Endodermal cell (in vitro differentiated cells): ENCODE results near the gene SLC27A6. TPM values are rescaled to one million over a fixed set of nuclear protein-coding genes. Genes with fewer than 3 reads are reported as not detected.
A peak's percentile ranks its signal among the peaks of the same experiment; 100 is the strongest.

Source experiments
- DNase-seq: peaks from one replicate; pipeline ENCODE4 v3.0.0-alpha.2; 2017
- H3K27ac ChIP-seq: 2 replicates; pipeline ENCODE4 v1.5.1; 2013; ENCODE audit warnings: mild to moderate bottlenecking, low read depth, low read length, moderate library complexity
- H3K27me3 ChIP-seq: 2 replicates; pipeline ENCODE4 v1.6.1; 2013; ENCODE audit warnings: mild to moderate bottlenecking, low read length, moderate library complexity; ENCODE audit not compliant: insufficient read depth, control insufficient read depth, poor library complexity, severe bottlenecking
- H3K36me3 ChIP-seq: 2 replicates; pipeline ENCODE4 v1.7.0; 2013; ENCODE audit warnings: mild to moderate bottlenecking, low read length, moderate library complexity; ENCODE audit not compliant: control insufficient read depth, insufficient read depth
- H3K4me1 ChIP-seq: one replicate; pipeline ENCODE4 v1.7.0; 2013; ENCODE audit warnings: low read length; ENCODE audit not compliant: control insufficient read depth, insufficient read depth
- H3K4me3 ChIP-seq: 2 replicates; pipeline ENCODE4 v1.5.1; 2013; ENCODE audit warnings: mild to moderate bottlenecking, low read length, moderate library complexity
- H3K9ac ChIP-seq: 2 replicates; pipeline ENCODE4 v1.6.1; 2013; ENCODE audit warnings: mild to moderate bottlenecking, low read length, moderate library complexity; ENCODE audit not compliant: poor library complexity, severe bottlenecking; ENCODE audit errors: extremely low read depth
- H3K9me3 ChIP-seq: 2 replicates; pipeline ENCODE4 v1.6.1; 2013; ENCODE audit warnings: mild to moderate bottlenecking, low read length, moderate library complexity; ENCODE audit not compliant: control insufficient read depth
- H3K27ac Mint-ChIP-seq: 2 replicates; pipeline ENCODE4 v1.8.0; 2020; ENCODE audit warnings: mixed read lengths
- H3K27me3 Mint-ChIP-seq: 2 replicates; pipeline ENCODE4 v1.8.0; 2021; ENCODE audit warnings: mild to moderate bottlenecking, mixed read lengths; ENCODE audit not compliant: insufficient read depth
- H3K36me3 Mint-ChIP-seq: 2 replicates; pipeline ENCODE4 v1.8.0; 2020; ENCODE audit warnings: low read depth, mixed read lengths
- H3K4me1 Mint-ChIP-seq: 2 replicates; pipeline ENCODE4 v1.8.0; 2020; ENCODE audit warnings: mixed read lengths
- H3K4me3 Mint-ChIP-seq: 2 replicates; pipeline ENCODE4 v1.8.0; 2020; ENCODE audit warnings: mild to moderate bottlenecking, moderate library complexity, mixed read lengths
- H3K9me3 Mint-ChIP-seq: 2 replicates; pipeline ENCODE4 v1.8.0; 2020; ENCODE audit warnings: mild to moderate bottlenecking, mixed read lengths
- CTCF ChIP-seq: fragments of 200-600 bp; sonication (generic); conservative IDR thresholded peaks from 2 replicates; pipeline ENCODE4 v1.5.0; 2021; ENCODE audit warnings: antibody characterized with exemption, mild to moderate bottlenecking
- WGBS, 2 experiments: methylation state at CpG; one replicate each; pipeline versions ENCODE4 v1.1.5 to v1.1.7; 2013; ENCODE audit warnings: missing lambda C conversion rate in 2 of 2, mixed read lengths in 1 of 2; ENCODE audit not compliant: insufficient coverage in 1 of 2, insufficient read length in 1 of 2; 5-methylcytosine and 5-hydroxymethylcytosine counted together
- long read RNA-seq, 4 experiments: library from polyadenylated mRNA in 2 of 4; library from RNA in 1 of 4; library from capped mRNA in 1 of 4; stranded (forward) in 3 of 4; unstranded in 1 of 4; transcript quantifications; one replicate each; pipeline ENCODE4 v2.0.0, GENCODE V29; 2020 to 2021; ENCODE audit warnings: inconsistent platforms in 1 of 4
- polyA plus RNA-seq, 2 experiments: library from polyadenylated mRNA; stranded (reverse); fragments of 50-300 nt; gene quantifications; one replicate each; pipeline ENCODE4 v1.2.3, GENCODE V29; 2013
- total RNA-seq, 2 donors: library from RNA; stranded (reverse); fragmentation: NEBNext Ultra II Directional in 1 of 2; extraction: Animal tissue kit (Norgen Biotek cat#: 25700) in 1 of 2; gene quantifications; 2 replicates in 1 of 2; 3 replicates in 1 of 2; pipeline ENCODE4 v1.2.1, GENCODE V29; 2021

SLC27A6 gene
- 1 to 10 TPM; 3.3 to 7.2 TPM for total RNA-seq
- 0.28 TPM for polyA plus RNA-seq (2013, experiment 1 of 2)
- 0.46 TPM for polyA plus RNA-seq (2013, experiment 2 of 2)
- long read RNA-seq, experiment 1, result 0 reads
- long read RNA-seq, experiment 2, transcript SLC27A6-201 (10 exons, 3,219 nt), result major isoform, 8 of 14 reads
- long read RNA-seq, experiment 2, partial matches to known transcripts, result 0 of 14 reads
- long read RNA-seq, experiment 2, other reads (novel, unspliced or antisense), result 6 of 14 reads
- long read RNA-seq, experiment 3, transcript SLC27A6-201 (10 exons, 3,219 nt), result major isoform, 13 of 24 reads
- long read RNA-seq, experiment 3, partial matches to known transcripts, result 2 of 24 reads
- long read RNA-seq, experiment 3, other reads (novel, unspliced or antisense), result 9 of 24 reads
- long read RNA-seq, experiment 4, transcript SLC27A6-201 (10 exons, 3,219 nt), result major isoform, 8 of 10 reads
- long read RNA-seq, experiment 4, partial matches to known transcripts, result 0 of 10 reads
- long read RNA-seq, experiment 4, other reads (novel, unspliced or antisense), result 2 of 10 reads

GRCh38 chr5:128965011-128965637, at the start of gene SLC27A6:
TSS of gene SLC27A6 (plus strand) at chr5:128965488. CDS start at chr5:128966138, 650 bp downstream.
- Histone ChIP-seq H3K9me3 (no peaks in the 10 kb centered on the region), H3K9ac (no peak within 1 kb of the TSS), H3K4me3 (peak within 1 kb of the TSS; percentile 79), H3K36me3 (no peaks in the 10 kb centered on the region), H3K4me1 (peaks cover 3% of the 10 kb centered on the region), H3K27me3 (peaks cover 29% of the 10 kb centered on the region), H3K27ac (no peak within 1 kb of the TSS)
- peaks cover 13% of the 10 kb centered on the region for H3K9me3 Mint-ChIP-seq
- no peaks in the 10 kb centered on the region for H3K36me3 Mint-ChIP-seq
- peak; percentile 87 for DNase-seq
- TF ChIP-seq CTCF, result peak; percentile 17
- H3K4me3 Mint-ChIP-seq, result peak within 1 kb of the TSS; percentile 72
- peaks cover 66% of the 10 kb centered on the region for H3K27me3 Mint-ChIP-seq
- no peak within 1 kb of the TSS for H3K27ac Mint-ChIP-seq
- peaks cover 3% of the 10 kb centered on the region for H3K4me1 Mint-ChIP-seq
- WGBS, 2 experiments, result 2% methylated on average over 8 to 51 of the region's 51 CpGs

- no peak for DNase-seq
- no peaks in the 10 kb centered on the region for H3K36me3 ChIP-seq
Observed at GRCh38 chr5:128919542-128919941, 45.7 kb upstream of the SLC27A6 start.

More at GRCh38 chr5:128919542-128919941, 45.7 kb upstream of the SLC27A6 start:
- Histone ChIP-seq H3K4me3 (no peak overlapping the region), H3K9me3 (no peaks in the 10 kb centered on the region), H3K9ac (no peak overlapping the region), H3K27ac (no peak overlapping the region), H3K27me3 (no peaks in the 10 kb centered on the region), H3K4me1 (no peaks in the 10 kb centered on the region)
- no peaks in the 10 kb centered on the region for H3K9me3 Mint-ChIP-seq
- H3K36me3 Mint-ChIP-seq, result no peaks in the 10 kb centered on the region
- H3K4me3 Mint-ChIP-seq, result no peak overlapping the region
- WGBS, 2 experiments, result 100% methylated on average over 2 of the region's 2 CpGs; no CpG with 5 or more reads in 1 of the 2 experiments
- TF ChIP-seq CTCF, result no peak
- H3K27me3 Mint-ChIP-seq, result no peaks in the 10 kb centered on the region
- H3K4me1 Mint-ChIP-seq, result no peaks in the 10 kb centered on the region
- H3K27ac Mint-ChIP-seq, result no peak overlapping the region
